HAP-1 (cell line): ENCODE data around the gene SH2D6.

Source experiments
- DNase-seq, 2 experiments: peaks; one replicate each; pipeline ENCODE4 v3.0.0-alpha.2; 2016 to 2020; ENCODE audit warnings: low spot score in 2 of 2
- H3K27me3 ChIP-seq: fragments of 250-450 bp; sonication (Bioruptor Pico); 2 replicates; pipeline ENCODE4 v1.5.1; 2020; ENCODE audit warnings: low read depth, mild to moderate bottlenecking, moderate library complexity
- H3K36me3 ChIP-seq: fragments of 250-450 bp; sonication (Bioruptor Pico); replicated peaks from 2 replicates; pipeline ENCODE4 v1.5.1; 2020; ENCODE audit warnings: mild to moderate bottlenecking
- H3K4me1 ChIP-seq: fragments of 250-450 bp; sonication (Bioruptor Pico); 2 replicates; pipeline ENCODE4 v1.5.1; 2020; ENCODE audit warnings: mild to moderate bottlenecking
- H3K4me3 ChIP-seq: fragments of 250-450 bp; sonication (Bioruptor Pico); 2 replicates; pipeline ENCODE4 v1.5.1; 2020; ENCODE audit warnings: mild to moderate bottlenecking, moderate library complexity
- H3K9me3 ChIP-seq: fragments of 250-450 bp; sonication (Bioruptor Pico); 2 replicates; pipeline ENCODE4 v1.5.1; 2020; ENCODE audit warnings: mild to moderate bottlenecking, moderate library complexity
- in situ Hi-C: fragments of 300-500 bp; cut with MboI; formaldehyde crosslinking; loops from 3 replicates; pipeline ENCODE4 v1.14.3; 2020; ENCODE audit warnings: low sequenced_read_pairs, inconsistent platforms, mixed read lengths

SH2D6 gene

DNA sequence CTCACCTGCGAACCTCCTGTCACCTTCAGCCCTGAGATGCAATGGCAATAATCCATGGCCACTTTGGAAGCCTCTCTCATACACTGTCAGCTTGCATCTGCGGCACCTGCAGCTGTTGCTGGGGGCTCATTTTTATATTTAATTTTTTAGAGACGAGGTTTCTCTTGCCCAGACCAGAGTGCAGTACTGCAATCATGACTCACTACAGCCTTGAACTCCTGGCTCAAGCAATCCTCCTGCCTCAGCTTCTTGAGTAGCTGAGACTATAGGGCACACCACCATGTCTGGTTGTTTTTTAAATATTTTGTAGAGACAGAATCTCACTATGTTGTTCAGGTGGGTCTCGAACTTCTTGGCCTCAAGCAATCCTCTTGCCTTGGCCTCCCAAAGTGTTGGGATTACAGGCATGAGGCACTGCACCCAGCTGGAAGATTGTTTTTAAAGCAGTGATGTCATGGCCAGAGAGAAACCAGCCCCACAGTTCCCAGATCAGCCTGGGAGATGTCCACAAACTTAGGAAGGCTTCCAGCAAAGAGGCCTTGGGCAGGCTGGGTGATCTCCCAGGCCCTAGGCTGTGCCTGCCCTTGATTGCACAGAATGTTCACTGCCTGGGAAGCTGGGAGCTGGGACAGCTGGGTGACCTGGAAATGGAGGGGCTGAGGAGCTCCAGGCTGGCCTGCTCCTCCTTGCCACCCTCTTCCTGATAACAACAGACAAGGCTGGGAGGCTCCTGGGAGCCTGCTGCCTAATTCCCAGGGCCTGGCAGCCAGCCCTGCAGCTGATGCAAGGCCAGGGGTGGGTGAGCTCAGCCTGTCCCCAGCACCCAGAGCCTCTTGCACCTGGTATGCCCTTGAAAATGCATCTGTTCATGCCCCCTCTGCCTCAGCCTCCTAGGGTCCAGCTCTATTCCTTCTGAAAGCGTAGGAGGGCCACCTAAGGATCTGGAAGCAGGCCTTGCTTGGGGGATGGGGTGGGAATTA lies 27.1 kb downstream of the SH2D6 start:
- no peaks in the 10 kb centered on the region for H3K27me3 ChIP-seq
- H3K4me1 ChIP-seq: no peaks in the 10 kb centered on the region
- no peaks in the 10 kb centered on the region for H3K9me3 ChIP-seq
- H3K4me3 ChIP-seq: no peak overlapping the region
- no peaks in the 10 kb centered on the region for H3K36me3 ChIP-seq
- DNase-seq: peak in 1 of 2 experiments; percentile 25
- in situ Hi-C loops: no loop called here

DNA sequence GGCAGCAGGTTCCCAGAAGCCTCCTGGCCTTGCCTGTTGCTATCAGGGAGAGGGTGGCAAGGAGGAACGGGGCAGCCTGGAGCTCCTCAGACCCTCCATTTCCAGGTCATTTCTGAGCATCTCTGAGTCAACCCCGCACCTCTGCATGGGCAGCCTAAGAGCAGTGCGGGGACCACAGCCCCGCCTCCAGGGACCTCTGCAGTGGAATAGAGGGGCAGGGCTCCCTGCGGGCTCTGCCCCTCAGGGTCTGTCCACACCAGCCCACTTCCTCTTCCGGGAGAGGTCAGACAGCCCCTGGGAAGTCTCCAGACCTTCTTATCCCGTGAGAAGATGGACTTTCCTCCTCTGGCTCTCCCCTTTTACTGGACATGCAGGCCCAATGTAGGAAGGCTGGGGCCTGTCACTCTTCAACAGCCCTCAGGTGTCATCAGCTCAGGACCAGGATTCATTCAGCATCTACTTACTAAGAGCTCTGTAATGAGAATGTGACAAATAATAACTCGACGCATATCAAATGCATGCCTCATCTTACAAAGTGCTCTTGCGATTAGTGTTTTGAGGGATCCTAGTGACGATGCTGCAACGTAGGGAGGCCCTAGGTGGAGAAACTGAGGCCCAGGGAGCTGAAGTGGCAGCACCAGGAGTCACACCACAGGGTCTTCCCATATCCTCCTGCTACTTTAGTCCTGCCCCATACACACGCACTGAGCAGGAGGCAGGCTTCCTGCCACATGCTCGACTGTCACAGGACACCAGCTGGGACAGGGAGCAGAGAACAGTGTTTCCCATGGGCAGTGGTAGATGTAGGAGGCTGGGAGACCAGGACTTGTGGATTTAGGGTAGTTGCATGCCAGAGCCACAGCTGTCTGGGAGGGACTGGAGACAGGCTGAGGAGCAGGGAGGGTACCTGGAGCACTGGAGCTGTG lies 28.0 kb downstream of the SH2D6 start:
- H3K9me3 ChIP-seq: no peaks in the 10 kb centered on the region
- no peaks in the 10 kb centered on the region for H3K36me3 ChIP-seq
- no peak overlapping the region for H3K4me3 ChIP-seq
- H3K27me3 ChIP-seq: no peaks in the 10 kb centered on the region
- H3K4me1 ChIP-seq: no peaks in the 10 kb centered on the region
- in situ Hi-C loops: no loop called here
- no peak for DNase-seq

DNA sequence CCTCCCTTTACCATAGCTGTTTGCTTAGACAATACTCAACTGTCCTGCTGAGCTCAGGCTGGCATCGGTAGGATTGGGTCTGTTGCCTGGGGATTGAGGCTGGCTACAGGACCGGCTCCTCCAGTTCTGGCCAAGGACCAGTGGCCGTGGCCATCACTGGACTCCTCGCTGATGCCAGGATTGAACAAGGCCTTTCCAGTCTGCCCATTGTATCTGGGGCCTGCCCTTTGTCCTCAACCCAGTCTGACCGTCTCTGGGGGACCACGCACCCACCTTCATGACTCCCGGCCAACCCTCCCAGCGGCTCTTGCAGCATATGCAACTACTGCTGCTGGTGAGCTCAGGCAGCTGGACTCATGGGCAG lies 28.7 kb downstream of the SH2D6 start:
- no peak overlapping the region for H3K4me3 ChIP-seq
- in situ Hi-C loops: no loop called here
- H3K27me3 ChIP-seq: no peaks in the 10 kb centered on the region
- no peaks in the 10 kb centered on the region for H3K9me3 ChIP-seq
- no peaks in the 10 kb centered on the region for H3K36me3 ChIP-seq
- DNase-seq: no peak
- no peaks in the 10 kb centered on the region for H3K4me1 ChIP-seq

DNA sequence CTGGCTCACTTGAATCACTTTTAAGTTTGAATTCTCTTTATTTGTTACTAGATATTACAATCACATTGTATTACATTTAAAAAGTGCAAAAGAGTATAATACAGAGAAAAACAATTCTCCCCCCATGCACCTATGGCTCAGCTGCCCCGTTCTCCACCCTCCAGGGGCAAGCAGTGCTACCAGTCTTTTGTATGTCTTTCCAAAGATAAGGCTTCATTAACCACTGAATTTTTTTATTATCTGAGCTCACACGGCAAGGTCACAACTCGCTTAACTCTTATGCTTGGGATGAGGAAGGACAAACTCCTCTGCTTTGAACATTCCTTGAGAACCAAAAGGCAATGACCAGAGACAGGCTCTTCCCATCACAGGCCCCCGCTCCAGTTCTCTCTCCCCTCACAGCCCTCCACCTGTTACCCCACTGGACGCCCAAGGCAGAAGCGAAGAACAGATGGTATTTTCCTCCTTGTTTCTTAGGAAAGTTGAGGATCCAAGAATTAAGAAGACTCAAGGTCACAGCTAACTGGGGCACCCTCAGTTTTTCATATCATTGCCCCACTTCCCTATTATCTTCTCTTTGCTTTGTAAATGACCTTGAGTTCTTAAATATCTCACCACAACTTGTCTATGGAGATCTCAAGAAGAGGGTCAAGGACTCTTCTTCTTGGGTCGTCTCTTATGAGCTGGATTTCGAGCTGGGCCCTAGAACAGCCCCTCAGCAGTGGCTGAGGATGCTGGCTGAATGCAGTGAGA lies 30.1 kb downstream of the SH2D6 start:
- no peaks in the 10 kb centered on the region for H3K36me3 ChIP-seq
- no peak for DNase-seq
- H3K9me3 ChIP-seq: no peaks in the 10 kb centered on the region
- in situ Hi-C loops: no loop called here
- no peak overlapping the region for H3K4me3 ChIP-seq
- H3K4me1 ChIP-seq: no peaks in the 10 kb centered on the region
- H3K27me3 ChIP-seq: no peaks in the 10 kb centered on the region

DNA sequence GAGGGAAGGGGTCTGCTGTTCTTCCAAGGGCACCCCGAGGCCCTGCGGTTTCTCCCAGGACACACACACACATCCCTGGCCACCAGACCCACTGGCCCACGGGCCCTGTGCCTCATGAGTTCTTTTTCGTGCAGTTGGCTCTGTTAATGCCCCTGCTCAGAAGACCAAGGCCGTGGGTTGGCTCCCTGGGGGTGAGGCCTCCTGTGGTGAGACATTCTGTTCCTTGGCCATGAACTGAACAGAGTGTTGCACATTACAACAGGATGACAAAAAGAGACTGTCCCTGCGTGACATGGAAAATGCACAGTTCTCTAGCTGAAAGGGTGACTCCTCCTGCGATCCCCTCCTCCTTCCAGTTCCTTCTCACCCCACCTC lies 30.7 kb downstream of the SH2D6 start:
- Histone ChIP-seq H3K27me3 (no peaks in the 10 kb centered on the region), H3K36me3 (no peaks in the 10 kb centered on the region), H3K4me1 (no peaks in the 10 kb centered on the region), H3K4me3 (no peak overlapping the region), H3K9me3 (no peaks in the 10 kb centered on the region)
- in situ Hi-C loops: no loop called here
- DNase-seq: no peak

- Histone ChIP-seq H3K4me1 (no peaks in the 10 kb centered on the region), H3K27me3 (no peaks in the 10 kb centered on the region), H3K4me3 (no peak overlapping the region), H3K9me3 (no peaks in the 10 kb centered on the region), H3K36me3 (no peaks in the 10 kb centered on the region)
- no peak for DNase-seq
- in situ Hi-C loops: no loop called here
Observed at GRCh38 chr2:85452237-85452636, 33.7 kb downstream of the SH2D6 start.

- Histone ChIP-seq H3K9me3 (no peaks in the 10 kb centered on the region), H3K27me3 (no peaks in the 10 kb centered on the region), H3K36me3 (no peaks in the 10 kb centered on the region), H3K4me3 (no peak overlapping the region), H3K4me1 (peaks cover under 1% of the 10 kb centered on the region)
- DNase-seq: no peak
- in situ Hi-C loops: no loop called here
Observed at GRCh38 chr2:85453571-85453970, 35.1 kb downstream of the SH2D6 start.

DNA sequence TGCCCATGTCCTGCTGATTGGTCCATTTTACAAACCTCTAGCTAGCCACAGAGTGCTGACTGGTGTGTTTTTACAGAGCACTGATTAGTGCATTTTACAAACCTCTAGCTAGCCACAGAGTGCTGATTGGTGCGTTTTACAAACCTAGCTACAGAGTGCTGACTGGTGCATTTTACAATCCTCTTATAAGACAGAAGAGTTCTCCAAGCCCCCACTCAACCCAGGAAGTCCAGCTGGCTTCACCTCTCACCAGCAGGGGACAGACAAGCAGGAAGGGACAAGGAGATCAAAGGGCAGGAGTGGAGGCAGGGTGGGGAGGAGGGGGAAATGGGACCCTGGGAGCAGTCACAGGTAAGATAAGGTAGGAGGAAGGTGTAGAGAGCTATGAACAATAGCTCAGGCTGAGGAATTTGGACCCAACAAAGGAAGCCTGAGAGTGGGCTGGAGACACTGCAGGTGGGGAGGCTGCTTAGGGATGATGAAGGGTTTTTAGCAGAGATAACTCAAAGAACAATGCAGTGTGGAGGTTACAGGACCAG lies 37.1 kb downstream of the SH2D6 start:
- Histone ChIP-seq H3K4me3 (no peak overlapping the region), H3K36me3 (no peaks in the 10 kb centered on the region), H3K4me1 (peaks cover 7% of the 10 kb centered on the region), H3K9me3 (no peaks in the 10 kb centered on the region), H3K27me3 (no peaks in the 10 kb centered on the region)
- no peak for DNase-seq
- in situ Hi-C loops: no loop called here

DNA sequence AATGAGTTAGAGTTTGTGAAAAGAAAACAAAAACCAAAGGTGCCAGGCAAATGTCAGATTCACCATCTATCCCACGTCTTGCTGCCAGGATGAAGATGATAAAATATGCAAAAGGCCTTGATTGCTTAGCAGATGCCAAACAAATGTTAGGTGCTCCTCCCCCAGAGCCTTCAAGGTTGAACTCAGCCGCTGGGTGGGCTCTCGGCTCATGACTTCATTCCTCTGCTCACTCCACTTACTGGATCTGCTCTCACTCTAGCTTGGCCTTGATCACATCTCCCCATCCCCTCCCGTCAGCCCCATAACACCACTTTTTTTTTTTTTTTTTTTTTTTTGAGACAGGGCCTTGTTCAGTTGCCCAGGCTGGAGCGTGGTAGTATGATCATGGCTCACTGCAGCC lies 38.5 kb downstream of the SH2D6 start:
- DNase-seq: no peak
- in situ Hi-C loops: no loop called here
- Histone ChIP-seq H3K27me3 (no peaks in the 10 kb centered on the region), H3K4me1 (peaks cover 7% of the 10 kb centered on the region), H3K4me3 (no peak overlapping the region), H3K9me3 (no peaks in the 10 kb centered on the region), H3K36me3 (no peaks in the 10 kb centered on the region)

- DNase-seq: no peak
- Histone ChIP-seq H3K9me3 (no peaks in the 10 kb centered on the region), H3K4me1 (peaks cover 7% of the 10 kb centered on the region), H3K36me3 (no peaks in the 10 kb centered on the region), H3K27me3 (no peaks in the 10 kb centered on the region), H3K4me3 (no peak overlapping the region)
- in situ Hi-C loops: no loop called here
Observed at GRCh38 chr2:85457877-85458316, 39.4 kb downstream of the SH2D6 start.

- H3K36me3 ChIP-seq: no peaks in the 10 kb centered on the region
- in situ Hi-C loops: no loop called here
- H3K4me1 ChIP-seq: peaks cover 7% of the 10 kb centered on the region
- H3K27me3 ChIP-seq: no peaks in the 10 kb centered on the region
- DNase-seq: peak in 1 of 2 experiments; percentile 58
- H3K4me3 ChIP-seq: no peak overlapping the region
- H3K9me3 ChIP-seq: no peaks in the 10 kb centered on the region
Observed at GRCh38 chr2:85458601-85459563, 40.4 kb downstream of the SH2D6 start.

- no peak for DNase-seq
- Histone ChIP-seq H3K9me3 (no peaks in the 10 kb centered on the region), H3K27me3 (no peaks in the 10 kb centered on the region), H3K36me3 (no peaks in the 10 kb centered on the region), H3K4me3 (no peak overlapping the region), H3K4me1 (peaks cover 7% of the 10 kb centered on the region)
- in situ Hi-C loops: no loop called here
Observed at GRCh38 chr2:85459771-85460170, 41.3 kb downstream of the SH2D6 start.
